ENCODE data around the gene KCND2.
A peak's percentile ranks its signal among the peaks of the same experiment; 100 is the strongest.
"Not testable (repeated sequence)": the region's sequence is repeated elsewhere in the genome, so short reads cannot be mapped to it uniquely, and the experiment has no call there.

The KCND2 gene

DNA sequence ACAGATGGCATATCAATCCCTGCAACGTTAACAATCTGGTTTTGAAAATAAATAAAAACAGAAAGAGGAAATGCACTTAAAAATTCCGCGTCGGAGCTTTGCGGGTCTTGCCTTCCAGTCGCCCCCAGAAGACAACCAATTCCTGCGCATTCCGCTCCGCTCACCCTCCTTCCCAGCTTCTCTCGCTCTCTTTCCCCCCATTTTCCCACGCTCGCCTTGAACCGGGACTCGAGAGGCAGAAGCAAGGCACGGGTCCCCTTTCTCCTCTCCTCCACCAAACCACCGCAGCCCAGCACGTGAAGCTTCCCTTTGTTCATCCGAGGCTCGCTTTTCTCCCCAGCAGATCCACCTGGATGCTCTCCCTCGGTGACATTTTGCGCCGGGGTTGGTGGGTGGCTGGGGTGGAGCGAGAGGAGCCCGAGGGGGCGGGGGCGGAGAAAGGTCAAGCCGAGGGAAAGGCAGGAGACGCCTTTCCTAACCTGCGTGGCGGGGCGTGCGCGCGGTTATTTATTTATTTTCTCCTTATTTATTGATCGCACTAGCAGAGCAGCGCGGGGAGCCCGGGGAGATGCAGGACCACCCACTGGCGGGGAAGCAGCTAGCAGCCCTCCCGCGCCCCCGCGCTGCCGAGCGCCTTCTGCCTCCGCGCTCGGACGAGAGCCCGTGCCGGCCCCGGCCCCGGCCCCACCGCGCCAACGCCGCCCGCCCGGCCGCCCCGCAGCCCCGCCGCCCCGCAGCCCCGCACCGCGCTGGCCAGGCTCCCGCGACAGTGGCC lies at the start of gene KCND2:
Gene KCND2 (plus strand): TSS at position 475 of the 775 bp plus-strand sequence.
- DNase-seq, result no peak

GRCh38 chr7:120226188-120226587 lies 46.8 kb upstream of the KCND2 start:
- no peak for DNase-seq

GRCh38 chr7:120227255-120227654 lies 45.7 kb upstream of the KCND2 start:
- DNase-seq, result no peak

DNA sequence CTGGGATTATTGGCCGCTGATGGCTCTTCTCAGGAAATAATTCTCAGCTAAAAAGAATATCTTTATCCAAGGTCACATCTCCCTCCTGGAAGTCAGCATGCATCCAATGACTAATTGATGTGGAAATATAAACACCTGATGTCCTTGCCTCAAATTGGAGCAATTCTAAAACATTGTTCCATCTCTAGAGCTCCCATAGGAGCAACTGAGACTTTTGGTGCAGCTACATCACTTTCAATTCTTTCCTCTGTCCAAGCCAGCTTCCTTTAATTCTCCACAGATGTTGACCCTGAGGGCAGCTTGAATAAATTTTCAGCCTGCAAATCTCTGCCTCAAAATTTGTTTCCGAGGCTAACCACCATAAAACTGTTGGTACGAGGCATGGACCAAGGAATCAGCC lies 43.9 kb upstream of the KCND2 start:
- DNase-seq, result no peak

- no peak for DNase-seq
Observed at GRCh38 chr7:120233338-120233737, 39.6 kb upstream of the KCND2 start.

- not testable (repeated sequence) for DNase-seq
Observed at GRCh38 chr7:120240350-120240749, 32.6 kb upstream of the KCND2 start.

- DNase-seq, result no peak
Observed at GRCh38 chr7:120241973-120242372, 31.0 kb upstream of the KCND2 start.

GRCh38 chr7:120254845-120255244 lies 18.1 kb upstream of the KCND2 start:
- DNase-seq, result no peak

DNA sequence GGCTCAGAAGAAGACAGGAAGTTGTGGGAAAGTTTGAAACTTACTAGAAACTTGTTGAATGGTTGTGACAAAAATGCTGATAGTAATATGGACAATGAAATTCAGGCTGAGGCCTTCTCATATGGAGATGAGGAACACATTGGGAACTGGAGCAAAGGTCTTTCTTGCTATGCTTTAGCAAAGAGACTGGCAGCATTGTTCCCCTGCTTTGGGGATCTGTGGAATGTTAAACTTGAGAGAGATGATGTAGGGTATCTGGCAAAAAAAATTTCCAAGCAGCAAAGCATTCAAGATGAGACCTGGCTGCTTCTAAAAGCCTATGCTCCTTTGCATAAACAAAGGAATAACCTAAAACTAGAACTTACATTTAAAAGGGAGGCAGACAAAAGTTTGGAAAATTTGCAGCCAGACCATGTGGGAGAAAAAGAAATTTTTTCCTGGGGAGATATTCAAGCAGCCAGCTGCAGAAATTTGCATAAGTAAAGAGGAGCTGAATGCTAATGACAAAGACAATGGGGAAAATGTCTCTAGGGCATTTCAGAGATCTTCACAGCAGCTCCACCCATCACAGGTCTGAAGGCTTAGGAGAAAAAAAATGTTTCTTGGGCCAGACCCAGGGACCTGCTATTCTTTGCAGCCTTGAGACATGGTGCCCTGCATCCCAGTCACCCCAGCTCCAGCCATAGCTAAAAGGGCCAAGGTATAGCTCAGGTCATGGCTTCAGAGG lies 16.5 kb upstream of the KCND2 start:
- no peak for DNase-seq

GRCh38 chr7:120259386-120259785 lies 13.6 kb upstream of the KCND2 start:
- DNase-seq, result no peak

DNA sequence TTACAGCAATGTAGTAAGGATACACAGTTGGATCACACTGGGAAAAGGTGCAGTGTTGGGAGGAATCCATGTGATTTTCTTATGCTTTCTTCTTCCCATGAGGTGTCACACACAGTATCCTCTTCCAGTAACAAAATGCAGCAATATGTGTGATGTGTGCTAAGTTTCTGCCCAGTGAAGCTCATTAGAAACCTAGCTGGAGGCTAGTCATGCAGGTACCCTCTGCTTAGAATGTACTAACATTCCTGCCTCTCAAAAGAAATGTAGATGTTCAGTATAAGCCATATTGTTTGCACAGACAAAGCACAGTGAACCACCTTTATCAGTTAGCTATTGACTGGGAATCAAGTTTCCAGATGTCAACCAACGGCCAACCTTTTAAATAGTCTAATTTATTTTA lies 12.9 kb upstream of the KCND2 start:
- no peak for DNase-seq

DNA sequence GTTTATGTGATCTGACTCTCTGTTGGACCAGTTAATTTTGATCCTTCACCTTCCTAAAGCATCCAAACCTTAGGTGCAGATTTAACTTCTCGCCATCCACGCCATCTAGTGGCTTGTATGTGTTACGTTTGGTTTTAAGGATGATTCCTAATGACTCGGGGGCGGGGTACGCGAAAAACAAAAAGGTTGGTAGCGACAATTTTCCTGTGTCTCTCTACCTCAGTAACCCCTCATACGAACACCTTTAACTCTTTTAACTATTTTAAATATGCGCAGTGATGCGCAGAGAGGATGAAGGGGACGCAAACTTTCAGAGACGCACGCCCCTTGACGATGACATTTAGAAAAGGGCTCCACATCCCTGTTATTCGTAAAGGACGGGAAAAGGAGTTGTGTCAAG lies 714 bp upstream of the KCND2 start:
- DNase-seq, result peak; percentile 65

GRCh38 chr7:120273476-120273975 lies 551 bp downstream of the KCND2 start:
- peak; percentile 71 for DNase-seq

GRCh38 chr7:120274482-120274881 lies 1.5 kb downstream of the KCND2 start:
- DNase-seq, result no peak

DNA sequence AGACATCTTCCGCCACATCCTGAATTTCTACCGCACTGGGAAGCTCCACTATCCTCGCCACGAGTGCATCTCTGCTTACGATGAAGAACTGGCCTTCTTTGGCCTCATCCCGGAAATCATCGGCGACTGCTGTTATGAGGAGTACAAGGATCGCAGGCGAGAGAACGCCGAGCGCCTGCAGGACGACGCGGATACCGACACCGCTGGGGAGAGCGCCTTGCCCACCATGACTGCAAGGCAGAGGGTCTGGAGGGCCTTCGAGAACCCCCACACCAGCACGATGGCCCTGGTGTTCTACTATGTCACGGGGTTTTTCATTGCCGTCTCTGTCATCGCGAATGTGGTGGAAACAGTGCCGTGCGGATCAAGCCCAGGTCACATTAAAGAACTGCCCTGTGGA lies 1.9 kb downstream of the KCND2 start:
- DNase-seq, result no peak

DNA sequence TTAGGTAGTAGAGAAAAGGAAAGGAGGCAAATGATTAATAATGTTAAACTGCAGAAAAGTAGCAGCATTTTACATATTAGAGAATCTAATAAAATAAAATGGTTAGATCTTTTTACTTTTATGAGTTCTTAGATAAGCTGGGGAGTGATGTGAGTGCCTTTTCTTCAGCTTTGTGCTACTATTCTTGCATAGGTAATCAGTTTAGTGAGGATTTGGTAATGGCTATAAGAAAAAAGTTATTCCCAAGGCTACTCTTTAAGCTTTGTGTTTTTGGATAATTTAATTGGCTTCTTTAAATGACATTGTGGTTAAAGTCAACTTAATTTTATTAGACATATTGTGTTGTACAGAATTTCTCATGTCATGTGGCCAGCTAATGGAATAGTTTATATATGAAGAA lies 3.7 kb downstream of the KCND2 start:
- no peak for DNase-seq

DNA sequence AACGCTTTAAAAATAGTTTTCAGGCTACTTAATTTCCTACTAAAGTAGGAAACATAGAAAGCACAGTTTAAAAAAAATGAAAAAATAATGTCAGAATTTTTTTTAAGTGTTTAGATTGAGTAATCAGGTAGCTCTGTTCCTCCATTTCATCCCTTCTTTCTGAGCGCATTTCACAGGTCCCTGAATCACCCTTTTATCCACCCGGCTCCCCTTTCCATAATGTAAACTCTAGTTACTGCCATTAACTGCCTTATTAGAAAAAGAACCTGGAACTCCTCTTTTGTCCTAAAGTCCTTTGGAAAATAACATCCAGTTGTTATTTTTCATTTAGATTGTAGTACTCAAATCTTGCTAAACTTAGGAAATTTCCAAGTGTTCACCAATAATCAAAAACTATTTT lies 5.8 kb downstream of the KCND2 start:
- no peak for DNase-seq

- DNase-seq, result no peak
Observed at GRCh38 chr7:120280743-120281142, 7.8 kb downstream of the KCND2 start.

DNA sequence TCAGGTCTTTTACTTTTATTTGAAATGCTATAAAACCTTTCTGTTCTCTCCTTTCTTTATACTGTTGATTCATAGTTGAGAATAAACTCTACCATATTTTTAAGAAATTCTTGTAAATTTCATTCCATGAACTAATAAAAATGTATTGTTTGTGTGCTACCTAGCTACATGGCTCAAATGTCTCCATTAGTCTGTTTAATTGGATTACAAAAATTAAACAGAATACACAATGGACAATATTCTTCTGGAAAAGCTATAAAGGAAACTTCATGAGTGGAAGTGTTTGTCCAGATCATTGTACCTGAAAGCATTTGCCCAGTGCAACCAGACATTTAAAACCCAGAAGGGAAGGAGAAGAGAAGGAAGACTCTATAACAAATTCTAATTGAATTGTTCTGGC lies 20.1 kb downstream of the KCND2 start:
- no peak for DNase-seq

- DNase-seq, result no peak
Observed at GRCh38 chr7:120302190-120302589, 29.2 kb downstream of the KCND2 start.

DNA sequence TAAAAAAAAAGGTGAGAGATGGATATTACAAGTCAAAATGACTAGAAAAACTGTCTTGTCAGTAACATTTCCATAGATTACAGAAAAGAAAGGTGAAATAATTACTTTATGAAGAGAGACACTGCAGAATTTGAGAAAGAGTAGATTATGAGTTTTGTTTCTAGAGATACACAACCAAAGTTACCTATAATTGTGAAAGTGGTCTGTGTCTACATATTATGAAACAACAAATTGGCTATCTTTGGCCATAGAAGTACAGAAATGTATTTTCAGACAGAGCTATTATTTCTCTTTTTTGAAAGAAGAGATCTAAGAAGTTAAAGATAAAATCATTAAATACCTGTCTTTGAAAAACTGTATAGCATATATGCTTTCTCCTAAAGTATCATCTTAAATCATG lies 30.1 kb downstream of the KCND2 start:
- no peak for DNase-seq

DNA sequence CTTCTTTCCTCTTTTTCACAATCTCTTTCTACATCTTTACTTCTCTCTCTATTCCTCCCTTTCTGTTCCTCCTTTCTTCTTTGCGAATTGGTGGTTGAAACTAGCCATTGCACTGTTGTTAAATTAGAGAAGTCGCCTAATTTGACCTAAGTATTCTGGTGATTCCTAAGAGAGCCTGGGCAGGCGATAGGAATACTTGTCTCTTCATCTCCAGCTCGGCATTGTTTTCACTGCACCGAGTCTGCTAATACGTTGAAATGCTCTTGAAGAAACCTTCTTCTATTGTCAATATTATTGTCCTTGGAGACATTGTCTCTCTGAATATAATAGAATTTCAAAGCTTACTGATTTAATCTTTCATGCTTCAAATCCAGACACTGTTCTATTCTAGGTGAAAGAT lies 31.7 kb downstream of the KCND2 start:
- DNase-seq, result no peak

GRCh38 chr7:120307991-120308545 lies 35.1 kb downstream of the KCND2 start:
- DNase-seq, result no peak

All from NCI-H2171 (cell line).